Measurements from ENCODE around the gene CLDN6. TPM values are rescaled to one million over a fixed set of nuclear protein-coding genes. Genes with fewer than 3 reads are reported as not detected.

Gene CLDN6
- total and polyA plus RNA-seq, 2 of the 13 experiments (the other 11 are each of a cell fraction or from before 2014, with no cell fraction given), result 5.9 to 7.6 TPM

DNA sequence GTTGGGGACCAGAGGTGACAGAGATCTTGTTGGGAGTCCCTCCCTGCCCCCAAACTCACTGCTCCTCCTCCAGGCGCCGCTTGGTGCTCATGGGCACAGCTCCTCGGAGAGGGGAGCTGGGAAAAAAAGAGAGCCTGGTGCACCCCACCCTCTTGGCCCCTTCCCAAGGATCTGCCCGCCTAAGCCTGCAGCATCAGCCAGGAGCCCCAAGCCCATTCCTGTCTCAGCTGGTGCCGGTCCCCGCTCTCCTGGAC is 5.4 kb upstream of the CLDN6 start (continued):
- no peak; the same call in 1 of the 2 replicates for TF ChIP-seq ZNF670 (CRISPR knock-in tag; IDR thresholded peaks at IDR 0.05; ENCODE audit: borderline replicate concordance)
- peak; percentile 4 for TF ChIP-seq PHF5A (CRISPR knock-in tag; IDR thresholded peaks at IDR 0.05; ENCODE audit: low read depth, unreplicated experiment)
- TF ChIP-seq PHB2 (IDR thresholded peaks at IDR 0.05; ENCODE audit: partially characterized antibody), result no peak
- no peak for TF ChIP-seq ZNF749 (CRISPR knock-in tag; IDR thresholded peaks at IDR 0.05; ENCODE audit: borderline replicate concordance)
- no peak for TF ChIP-seq ZNF577 (CRISPR knock-in tag; IDR thresholded peaks at IDR 0.05; ENCODE audit: borderline replicate concordance, low read depth)
- TF ChIP-seq ZNF839 (CRISPR knock-in tag; IDR thresholded peaks at IDR 0.05; ENCODE audit: borderline replicate concordance), result no peak
- TF ChIP-seq MYNN (CRISPR knock-in tag; IDR thresholded peaks at IDR 0.05; ENCODE audit: low read depth), result no peak
- TF ChIP-seq POLR2A (IDR thresholded peaks at IDR 0.05; ENCODE audit: insufficient read depth in 1 of 2, low read depth in 2 of 2, low read length in 2 of 2), result no peak
- TF ChIP-seq, protein P1, sequence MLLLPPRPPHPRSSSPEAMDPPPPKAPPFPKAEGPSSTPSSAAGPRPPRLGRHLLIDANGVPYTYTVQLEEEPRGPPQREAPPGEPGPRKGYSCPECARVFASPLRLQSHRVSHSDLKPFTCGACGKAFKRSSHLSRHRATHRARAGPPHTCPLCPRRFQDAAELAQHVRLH (CRISPR knock-in tag; IDR thresholded peaks at IDR 0.05; ENCODE audit: borderline replicate concordance, low read depth), result no peak
- TF ChIP-seq ZNF24 (IDR thresholded peaks at IDR 0.05), result no peak
- TF ChIP-seq REXO4 (CRISPR knock-in tag; IDR thresholded peaks at IDR 0.05; ENCODE audit: borderline replicate concordance), result no peak
- TF ChIP-seq ESRRA (CRISPR knock-in tag; IDR thresholded peaks at IDR 0.05; ENCODE audit: low read depth), result no peak
- no peak for TF ChIP-seq ZSCAN20 (CRISPR knock-in tag; IDR thresholded peaks at IDR 0.05; ENCODE audit: borderline replicate concordance)
- no peak for TF ChIP-seq CBX1 (IDR thresholded peaks at IDR 0.05; ENCODE audit: low read depth)
- TF ChIP-seq DZIP1 (CRISPR knock-in tag; IDR thresholded peaks at IDR 0.05), result 0 out of 2 replicates have a peak, but pooled peaks have one; percentile 1
- no peak for TF ChIP-seq ZNF510 (CRISPR knock-in tag; IDR thresholded peaks at IDR 0.05; ENCODE audit: low read depth)
- no peak for TF ChIP-seq KDM1A (CRISPR knock-in tag; IDR thresholded peaks at IDR 0.05)
- no peak for TF ChIP-seq SCMH1 (CRISPR knock-in tag; IDR thresholded peaks at IDR 0.05; ENCODE audit: borderline replicate concordance)
- TF ChIP-seq ZNF737 (CRISPR knock-in tag; IDR thresholded peaks at IDR 0.05; ENCODE audit: borderline replicate concordance), result no peak
- no peak for TF ChIP-seq ZNF704 (CRISPR knock-in tag; IDR thresholded peaks at IDR 0.05; ENCODE audit: borderline replicate concordance)
- no peak for TF ChIP-seq ZNF468 (CRISPR knock-in tag; IDR thresholded peaks at IDR 0.05)
- TF ChIP-seq, protein P2, sequence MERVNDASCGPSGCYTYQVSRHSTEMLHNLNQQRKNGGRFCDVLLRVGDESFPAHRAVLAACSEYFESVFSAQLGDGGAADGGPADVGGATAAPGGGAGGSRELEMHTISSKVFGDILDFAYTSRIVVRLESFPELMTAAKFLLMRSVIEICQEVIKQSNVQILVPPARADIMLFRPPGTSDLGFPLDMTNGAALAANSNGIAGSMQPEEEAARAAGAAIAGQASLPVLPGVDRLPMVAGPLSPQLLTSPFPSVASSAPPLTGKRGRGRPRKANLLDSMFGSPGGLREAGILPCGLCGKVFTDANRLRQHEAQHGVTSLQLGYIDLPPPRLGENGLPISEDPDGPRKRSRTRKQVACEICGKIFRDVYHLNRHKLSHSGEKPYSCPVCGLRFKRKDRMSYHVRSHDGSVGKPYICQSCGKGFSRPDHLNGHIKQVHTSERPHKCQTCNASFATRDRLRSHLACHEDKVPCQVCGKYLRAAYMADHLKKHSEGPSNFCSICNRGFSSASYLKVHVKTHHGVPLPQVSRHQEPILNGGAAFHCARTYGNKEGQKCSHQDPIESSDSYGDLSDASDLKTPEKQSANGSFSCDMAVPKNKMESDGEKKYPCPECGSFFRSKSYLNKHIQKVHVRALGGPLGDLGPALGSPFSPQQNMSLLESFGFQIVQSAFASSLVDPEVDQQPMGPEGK (CRISPR knock-in tag; IDR thresholded peaks at IDR 0.05), result 0 out of 2 replicates have a peak, but pooled peaks have one; percentile 3
- TF ChIP-seq, protein P3, sequence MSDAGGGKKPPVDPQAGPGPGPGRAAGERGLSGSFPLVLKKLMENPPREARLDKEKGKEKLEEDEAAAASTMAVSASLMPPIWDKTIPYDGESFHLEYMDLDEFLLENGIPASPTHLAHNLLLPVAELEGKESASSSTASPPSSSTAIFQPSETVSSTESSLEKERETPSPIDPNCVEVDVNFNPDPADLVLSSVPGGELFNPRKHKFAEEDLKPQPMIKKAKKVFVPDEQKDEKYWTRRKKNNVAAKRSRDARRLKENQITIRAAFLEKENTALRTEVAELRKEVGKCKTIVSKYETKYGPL (CRISPR knock-in tag; IDR thresholded peaks at IDR 0.05), result no peak
- no peak for TF ChIP-seq ZBTB8A (CRISPR knock-in tag; IDR thresholded peaks at IDR 0.05; ENCODE audit: borderline replicate concordance, low read depth)
- TF ChIP-seq ZNF546 (CRISPR knock-in tag; conservative IDR thresholded peaks at IDR 0.05), result no peak
- no peak for TF ChIP-seq RORA (CRISPR knock-in tag; IDR thresholded peaks at IDR 0.05)
